ENCODE results near the gene BCL3.
A peak's percentile ranks its signal among the peaks of the same experiment; 100 is the strongest.
"Not testable (repeated sequence)": the region's sequence is repeated elsewhere in the genome, so short reads cannot be mapped to it uniquely, and the experiment has no call there.

The BCL3 gene

GRCh38 chr19:44757735-44758505, 9.4 kb downstream of the BCL3 start:
- no peak for DNase-seq (ENCODE audit: low read depth)

DNA sequence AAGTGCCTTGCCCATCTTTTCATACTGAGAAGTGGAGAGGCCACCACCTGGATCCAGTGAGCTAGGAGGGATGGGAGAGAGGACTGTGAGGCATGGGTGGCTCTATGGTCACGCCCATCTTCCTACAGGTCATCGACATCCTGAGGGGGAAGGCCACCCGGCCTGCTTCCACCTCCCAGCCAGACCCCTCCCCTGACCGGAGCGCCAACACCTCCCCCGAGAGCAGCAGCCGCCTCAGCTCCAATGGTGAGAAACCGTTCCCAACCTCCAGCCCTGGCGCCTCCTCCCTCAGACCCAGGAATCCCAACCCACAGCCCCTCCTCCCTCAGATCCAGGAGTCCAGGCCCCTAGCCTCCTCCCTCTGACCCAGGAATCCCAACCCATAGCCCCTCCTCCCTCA, 10.1 kb downstream of the BCL3 start:
- DNase-seq (ENCODE audit: low read depth): no peak

- DNase-seq (ENCODE audit: low read depth): no peak
These were observed 10.7 kb downstream of the BCL3 start for GRCh38 chr19:44759083-44759804.

- no peak for DNase-seq (ENCODE audit: low read depth)
These were observed 13.5 kb downstream of the BCL3 start for GRCh38 chr19:44762038-44762437.

DNA sequence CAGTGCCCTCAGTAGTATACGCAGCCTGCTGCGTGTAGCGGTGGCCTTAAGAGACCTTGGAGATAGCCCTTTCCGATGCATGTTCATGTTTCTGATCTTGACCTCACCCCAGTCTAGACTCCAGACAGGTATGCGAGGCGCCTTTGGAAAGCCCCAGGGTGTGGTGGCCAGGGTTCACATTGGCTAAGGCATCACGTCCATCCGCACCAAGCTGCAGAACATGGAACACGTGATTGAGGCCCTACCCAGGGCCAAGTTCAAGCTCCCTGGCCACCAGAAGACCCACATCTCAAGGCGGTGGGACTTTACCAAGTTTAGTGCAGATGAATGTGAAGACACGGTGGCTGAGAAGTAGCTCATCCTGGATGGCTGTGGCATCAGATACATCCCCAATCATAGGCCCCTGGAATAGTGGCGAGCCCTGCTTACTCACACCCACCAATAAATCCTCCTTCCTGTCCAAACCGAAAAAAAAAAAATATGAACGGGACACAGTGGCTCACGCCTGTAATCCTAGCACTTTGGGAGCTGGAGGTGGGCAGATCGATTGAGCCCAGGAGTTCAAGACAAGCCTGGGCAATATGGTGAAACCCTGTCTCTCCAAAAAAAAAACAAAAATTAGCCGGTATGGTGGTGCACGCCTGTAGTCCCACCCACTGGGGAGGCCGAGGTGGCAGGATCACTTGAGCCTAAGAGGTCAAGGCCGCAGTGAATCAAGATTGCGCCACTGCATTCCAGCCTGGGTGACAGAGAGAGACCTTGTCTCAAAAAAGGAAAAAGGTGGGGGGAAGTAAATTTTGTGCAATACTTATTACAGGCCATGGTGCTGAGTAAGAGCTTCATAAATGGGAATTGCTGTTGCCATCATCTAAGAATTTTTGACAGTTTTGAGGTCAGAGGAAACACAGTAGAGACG, 16.8 kb downstream of the BCL3 start:
- no peak for DNase-seq (ENCODE audit: low read depth)

GRCh38 chr19:44765949-44766335, 17.4 kb downstream of the BCL3 start:
- DNase-seq (ENCODE audit: low read depth): no peak

GRCh38 chr19:44767295-44768180, 19.0 kb downstream of the BCL3 start:
- DNase-seq (ENCODE audit: low read depth): no peak

DNA sequence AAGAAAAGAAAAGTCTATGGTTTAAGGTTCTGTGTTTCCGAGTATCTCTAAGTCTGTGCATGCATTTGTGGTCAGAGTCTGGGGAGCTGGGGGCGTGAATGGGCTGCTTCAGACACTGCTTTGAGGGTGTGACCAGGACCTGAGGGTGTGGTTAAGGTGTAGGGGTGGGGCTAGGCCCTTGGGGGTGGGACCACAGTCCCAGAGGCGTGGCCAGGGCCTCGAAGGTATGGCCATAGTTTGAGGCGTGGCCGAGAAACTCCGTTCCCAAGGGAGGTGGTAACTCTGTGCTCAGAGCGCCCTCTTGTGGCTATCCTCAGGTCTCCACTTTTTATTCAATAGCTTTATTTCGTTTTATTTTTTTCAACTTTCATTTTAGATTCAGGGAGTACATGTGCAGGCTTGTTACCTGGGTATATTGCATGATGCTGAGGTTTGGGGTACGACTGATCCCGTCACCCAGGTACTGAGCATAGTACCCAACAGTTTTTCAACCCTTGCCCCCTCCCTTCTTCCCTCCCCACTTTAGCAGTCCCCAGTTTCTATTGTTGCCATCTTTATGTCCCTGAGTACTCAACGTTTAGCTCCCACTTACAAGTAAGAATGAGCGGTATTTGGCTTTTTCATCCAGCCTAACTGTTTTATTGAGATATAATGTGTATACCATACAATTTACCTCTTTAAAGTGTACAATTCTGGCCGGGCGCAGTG, 22.2 kb downstream of the BCL3 start:
- DNase-seq (ENCODE audit: low read depth): peak; percentile 90

- not testable (repeated sequence) for DNase-seq (ENCODE audit: low read depth)
These were observed 23.6 kb downstream of the BCL3 start for GRCh38 chr19:44772144-44772543.

- DNase-seq (ENCODE audit: low read depth): no peak
These were observed 24.5 kb downstream of the BCL3 start for GRCh38 chr19:44772959-44773358.

- DNase-seq (ENCODE audit: low read depth): no peak
These were observed 27.2 kb downstream of the BCL3 start for GRCh38 chr19:44775676-44776240.

GRCh38 chr19:44776402-44777096, 28.0 kb downstream of the BCL3 start:
- DNase-seq (ENCODE audit: low read depth): no peak

DNA sequence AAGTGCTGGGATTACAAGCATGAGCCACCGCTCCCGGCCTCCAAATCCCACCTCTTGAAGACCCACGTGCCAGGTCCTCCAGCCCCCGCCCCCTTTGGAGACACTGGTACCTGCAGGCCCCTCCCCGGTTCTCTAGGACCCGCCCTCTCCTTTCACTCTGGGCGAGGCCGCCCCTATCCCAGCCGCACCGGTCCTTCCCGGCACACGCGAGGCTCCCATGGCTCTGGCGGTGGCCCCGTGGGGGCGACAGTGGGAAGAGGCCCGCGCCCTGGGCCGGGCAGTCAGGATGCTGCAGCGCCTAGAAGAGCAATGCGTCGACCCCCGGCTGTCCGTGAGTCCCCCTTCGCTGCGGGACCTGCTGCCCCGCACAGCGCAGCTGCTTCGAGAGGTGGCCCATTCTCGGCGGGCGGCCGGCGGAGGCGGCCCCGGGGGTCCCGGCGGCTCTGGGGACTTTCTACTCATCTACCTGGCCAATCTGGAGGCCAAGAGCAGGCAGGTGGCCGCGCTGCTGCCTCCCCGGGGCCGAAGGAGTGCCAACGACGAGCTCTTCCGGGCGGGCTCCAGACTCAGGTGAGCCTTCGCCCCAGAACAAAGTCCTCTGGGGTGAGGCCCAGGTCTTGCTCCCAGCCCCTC, 29.3 kb downstream of the BCL3 start, which contains the start of gene CBLC:
Gene CBLC (plus strand): TSS at position 176 of the 633 bp plus-strand sequence. CDS start 42 bp downstream, at position 218.
- DNase-seq (ENCODE audit: low read depth): no peak

- DNase-seq (ENCODE audit: low read depth): no peak
These were observed 30.6 kb downstream of the BCL3 start for GRCh38 chr19:44779150-44779549.

- not testable (repeated sequence) for DNase-seq (ENCODE audit: low read depth)
These were observed 33.2 kb downstream of the BCL3 start for GRCh38 chr19:44781694-44782093.

DNA sequence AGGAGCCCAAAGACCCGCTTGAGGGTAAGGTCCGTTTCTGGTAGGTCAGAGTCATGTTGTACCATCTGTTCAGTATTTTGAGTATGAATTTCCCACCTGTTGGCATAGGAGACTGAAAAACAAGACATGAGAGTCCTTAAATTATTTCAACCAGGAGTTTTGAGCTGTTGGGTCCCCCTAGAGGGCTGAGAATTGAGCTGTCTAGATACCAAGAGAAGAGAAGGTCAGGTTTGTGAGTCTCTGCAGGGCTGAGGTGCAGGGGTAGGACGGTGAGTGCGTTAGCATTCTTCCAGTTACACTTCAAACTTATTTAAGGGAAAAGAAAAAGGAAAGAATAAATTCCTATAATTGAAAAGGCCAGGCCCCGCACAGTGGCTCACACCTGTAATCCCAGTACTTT, 34.2 kb downstream of the BCL3 start:
- no peak for DNase-seq (ENCODE audit: low read depth)

DNA sequence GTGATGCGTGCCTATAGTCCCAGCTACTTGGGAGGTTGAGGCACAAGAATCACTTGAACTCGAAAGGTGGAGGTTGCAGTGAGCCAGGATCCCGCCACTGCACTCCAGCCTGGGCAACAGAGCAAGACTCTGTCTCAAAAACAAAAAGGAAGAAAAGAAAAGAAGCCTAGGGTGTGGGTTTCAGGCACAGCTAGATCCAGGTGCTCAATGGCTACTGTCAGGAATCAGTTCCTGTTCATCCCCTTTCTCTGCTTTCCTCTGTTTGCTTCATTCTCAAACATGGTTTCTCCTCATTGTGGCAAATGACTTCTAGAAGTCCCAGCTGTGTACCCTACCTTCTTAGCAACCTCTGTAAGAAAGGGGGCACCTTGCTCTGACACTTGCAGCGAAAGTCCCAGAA, 35.0 kb downstream of the BCL3 start:
- DNase-seq (ENCODE audit: low read depth): no peak

DNA sequence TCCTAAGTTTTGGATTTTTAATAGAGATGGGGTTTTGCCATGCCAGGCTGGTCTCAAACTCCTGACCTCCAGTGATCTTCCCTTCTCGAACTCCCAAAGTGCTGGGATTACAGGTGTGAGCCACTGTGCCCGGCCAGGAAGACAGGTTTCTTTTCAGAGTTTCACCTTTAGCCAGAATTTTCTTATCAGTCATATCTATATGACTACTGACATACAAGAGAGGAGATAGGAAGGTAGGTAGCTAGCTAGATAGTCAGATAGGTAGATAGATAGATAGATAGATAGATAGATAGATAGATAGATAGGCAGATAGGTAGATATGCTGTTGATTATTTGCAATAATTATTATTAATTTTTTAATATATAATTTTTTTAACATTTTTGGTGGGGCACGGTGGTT, 36.8 kb downstream of the BCL3 start:
- DNase-seq (ENCODE audit: low read depth): no peak

DNA sequence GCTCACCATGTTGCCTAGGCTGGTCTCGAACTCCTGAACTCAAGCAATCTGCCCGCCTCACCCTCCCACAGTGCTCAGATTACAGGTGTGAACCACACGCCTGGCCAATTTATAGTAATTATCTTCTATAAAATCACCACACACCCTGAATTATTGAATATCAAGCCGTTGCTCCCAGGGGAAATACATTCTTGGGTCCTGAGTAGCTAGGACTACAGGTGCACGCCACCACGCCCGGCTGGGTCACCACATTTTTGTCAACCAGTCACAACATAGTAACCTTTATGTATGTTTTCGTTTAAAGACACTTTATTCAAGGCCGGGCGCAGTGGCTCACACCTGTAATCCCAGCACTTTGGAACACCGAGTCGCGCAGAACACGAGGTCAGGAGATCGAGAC, 37.5 kb downstream of the BCL3 start:
- no peak for DNase-seq (ENCODE audit: low read depth)

Measured in fibroblast of the conjunctiva (primary cell).